HFFc6 (cell line): ENCODE data around the gene ADORA1. TPM values are rescaled to one million over a fixed set of nuclear protein-coding genes. Genes with fewer than 3 reads are reported as not detected.

ENCODE experiments used
- DNase-seq: peaks from one replicate; pipeline ENCODE4 v3.0.0-alpha.2; 2018
- H3K27ac Mint-ChIP-seq: 2 replicates; pipeline ENCODE4 v1.8.0; 2020; ENCODE audit warnings: mild to moderate bottlenecking, mixed read lengths
- H3K27me3 Mint-ChIP-seq: 2 replicates; pipeline ENCODE4 v1.8.0; 2021; ENCODE audit warnings: mild to moderate bottlenecking, moderate library complexity, mixed read lengths; ENCODE audit not compliant: insufficient read depth
- H3K36me3 Mint-ChIP-seq: 2 replicates; pipeline ENCODE4 v1.8.0; 2021; ENCODE audit warnings: low read depth, mixed read lengths
- H3K4me1 Mint-ChIP-seq: 2 replicates; pipeline ENCODE4 v1.8.0; 2020; ENCODE audit warnings: low read depth, mixed read lengths
- H3K4me3 Mint-ChIP-seq: 2 replicates; pipeline ENCODE4 v1.8.0; 2020; ENCODE audit warnings: mild to moderate bottlenecking, moderate library complexity, mixed read lengths
- H3K9me3 Mint-ChIP-seq: 2 replicates; pipeline ENCODE4 v1.8.0; 2020; ENCODE audit warnings: mild to moderate bottlenecking, mixed read lengths
- CTCF ChIP-seq: fragments of 200-600 bp; sonication (generic); IDR thresholded peaks from 2 replicates; pipeline ENCODE4 v1.5.0; 2021; ENCODE audit warnings: antibody characterized with exemption, mild to moderate bottlenecking
- total RNA-seq, 6 experiments: library from RNA; stranded (reverse); fragmentation: NEBNext Ultra II Directional; extraction: Animal tissue kit (Norgen Biotek cat#: 25700); gene quantifications; 2 replicates in 1 of 6; 3 replicates in 5 of 6; pipeline ENCODE4 v1.2.3, GENCODE V29; 2021

ADORA1 gene
- total RNA-seq, 6 experiments from 2014 or later: 0.25 to 5.5 (median 0.53) TPM

DNA sequence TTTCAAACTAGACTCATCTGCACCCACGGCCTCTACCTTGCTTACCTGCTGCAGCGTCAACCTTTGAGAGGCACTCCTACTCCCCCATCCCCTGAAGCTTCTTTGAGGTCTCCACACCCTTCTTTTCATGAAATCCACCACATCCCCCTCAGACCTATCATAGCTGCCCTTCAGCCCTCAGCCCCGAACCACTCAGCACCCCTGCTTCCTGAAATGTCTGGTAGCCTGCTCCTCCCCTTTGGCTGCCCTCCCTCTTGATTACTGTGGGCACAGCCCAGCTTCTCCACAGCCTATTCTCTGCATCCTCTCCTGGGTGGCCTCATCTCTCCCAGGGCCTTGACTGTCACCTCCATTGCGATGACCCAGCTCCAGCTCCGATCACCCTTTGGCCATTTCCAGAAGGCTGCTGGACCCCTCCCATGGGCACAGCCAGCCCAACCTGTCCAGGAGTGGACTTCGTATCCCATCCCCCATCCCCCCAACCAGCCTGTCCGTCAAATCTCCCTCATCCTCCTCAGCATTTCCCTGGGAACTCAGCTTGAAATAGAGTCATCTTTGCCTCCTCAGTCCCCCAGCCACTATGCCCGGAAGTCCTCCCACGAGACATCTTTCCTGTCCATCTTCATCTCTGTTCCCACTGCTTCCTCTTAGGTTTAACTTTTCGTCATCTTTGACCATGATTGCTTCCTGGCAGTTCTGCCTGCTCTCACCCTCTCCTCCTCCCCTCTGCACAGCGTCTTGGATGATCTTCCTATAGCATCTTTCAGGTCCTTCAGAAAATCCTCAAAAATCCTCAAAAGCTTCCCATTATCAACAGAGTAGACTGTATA, 6.1 kb upstream of the ADORA1 start:
- H3K27me3 Mint-ChIP-seq: peaks cover 41% of the 10 kb centered on the region
- H3K4me3 Mint-ChIP-seq: no peak overlapping the region
- peaks cover 19% of the 10 kb centered on the region for H3K4me1 Mint-ChIP-seq
- no peak for TF ChIP-seq CTCF
- H3K36me3 Mint-ChIP-seq: no peaks in the 10 kb centered on the region
- no peak overlapping the region for H3K27ac Mint-ChIP-seq
- DNase-seq: no peak
- no peaks in the 10 kb centered on the region for H3K9me3 Mint-ChIP-seq

GRCh38 chr1:203122159-203122558, 5.4 kb upstream of the ADORA1 start:
- H3K9me3 Mint-ChIP-seq: no peaks in the 10 kb centered on the region
- H3K4me1 Mint-ChIP-seq: peaks cover 26% of the 10 kb centered on the region
- no peak overlapping the region for H3K4me3 Mint-ChIP-seq
- no peak overlapping the region for H3K27ac Mint-ChIP-seq
- DNase-seq: no peak
- no peaks in the 10 kb centered on the region for H3K36me3 Mint-ChIP-seq
- peaks cover 36% of the 10 kb centered on the region for H3K27me3 Mint-ChIP-seq
- no peak for TF ChIP-seq CTCF

DNA sequence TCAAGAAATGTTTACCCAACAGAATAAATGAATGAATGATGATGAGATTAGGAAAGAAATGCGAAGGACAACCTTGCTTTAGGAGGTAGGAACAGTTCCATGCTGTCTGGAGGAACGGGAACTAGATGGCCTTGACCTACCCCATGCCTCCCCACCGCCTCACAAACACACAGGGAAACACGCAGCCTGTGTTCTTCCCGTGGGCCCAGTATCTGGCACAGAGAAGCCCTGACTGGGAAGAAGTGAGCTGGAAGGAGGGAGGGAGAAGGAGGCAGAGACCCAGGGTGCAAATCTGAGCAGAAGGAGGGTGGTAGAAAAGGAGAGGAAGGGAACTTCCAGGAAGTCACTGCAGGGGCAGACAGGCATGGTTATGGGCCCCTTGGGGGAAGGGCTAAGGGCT, 3.5 kb upstream of the ADORA1 start:
- Mint-ChIP-seq H3K9me3 (no peaks in the 10 kb centered on the region), H3K36me3 (no peaks in the 10 kb centered on the region), H3K4me1 (peaks cover 34% of the 10 kb centered on the region), H3K27me3 (peaks cover 27% of the 10 kb centered on the region), H3K27ac (no peak overlapping the region), H3K4me3 (no peak overlapping the region)
- TF ChIP-seq CTCF: no peak
- no peak for DNase-seq

DNA sequence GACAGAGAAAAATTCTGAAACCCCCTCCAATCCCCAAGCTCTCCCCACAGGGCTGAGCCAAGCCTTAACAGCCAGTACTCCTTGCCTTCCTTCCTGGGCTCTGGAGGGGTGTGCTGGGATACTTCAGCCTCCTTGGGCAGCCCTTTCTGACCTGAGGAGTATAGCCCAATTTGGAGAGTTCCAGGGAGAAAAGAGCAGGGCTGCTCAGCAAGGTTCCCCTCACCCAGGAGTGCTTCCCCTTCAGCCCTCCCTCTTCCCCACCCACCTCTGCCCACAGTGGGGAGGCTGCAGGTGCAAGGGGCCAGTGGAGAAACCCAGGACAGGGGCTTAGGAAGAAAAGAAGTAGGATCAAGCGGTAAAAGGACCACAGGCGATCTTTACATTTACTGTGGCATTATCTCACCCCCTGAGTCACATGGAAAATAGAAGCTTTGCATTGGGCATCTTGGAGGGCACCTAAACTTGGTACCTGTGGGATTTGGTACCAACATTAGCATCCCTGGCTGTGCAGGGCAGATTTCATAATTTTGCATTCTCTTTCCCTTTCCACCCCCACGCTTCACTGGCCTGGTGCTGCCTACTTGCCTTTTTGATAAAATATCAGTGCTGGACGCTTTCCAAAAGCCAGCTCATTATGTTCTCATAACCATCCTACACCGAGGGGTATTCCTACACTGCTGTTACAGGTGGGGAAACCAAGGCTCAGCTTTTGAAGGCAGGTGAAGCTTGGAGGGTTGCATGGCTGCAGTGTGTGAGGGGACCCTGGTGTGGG, 2.8 kb upstream of the ADORA1 start:
- no peak overlapping the region for H3K27ac Mint-ChIP-seq
- peaks cover 28% of the 10 kb centered on the region for H3K27me3 Mint-ChIP-seq
- H3K4me3 Mint-ChIP-seq: no peak overlapping the region
- H3K9me3 Mint-ChIP-seq: no peaks in the 10 kb centered on the region
- peaks cover 34% of the 10 kb centered on the region for H3K4me1 Mint-ChIP-seq
- no peak for DNase-seq
- H3K36me3 Mint-ChIP-seq: no peaks in the 10 kb centered on the region
- TF ChIP-seq CTCF: no peak

GRCh38 chr1:203126151-203126865, 1.2 kb upstream of the ADORA1 start:
- Mint-ChIP-seq H3K36me3 (no peaks in the 10 kb centered on the region), H3K27ac (no peak overlapping the region), H3K4me1 (peaks cover 34% of the 10 kb centered on the region), H3K27me3 (peaks cover 26% of the 10 kb centered on the region), H3K4me3 (peak overlapping the region; percentile 80; the same call in 1 of the 2 replicates), H3K9me3 (no peaks in the 10 kb centered on the region)
- peak; percentile 73 for TF ChIP-seq CTCF
- peak; percentile 17 for DNase-seq
